GM21367 (cell line): ENCODE measurements around the gene MUC5B.
"Not testable (repeated sequence)": the region's sequence is repeated elsewhere in the genome, so short reads cannot be mapped to it uniquely, and the experiment has no call there.

ENCODE experiments used
- ATAC-seq: cut with Tn5 transposase; IDR thresholded peaks from one replicate; pipeline ENCODE4 v1.9.1; 2021; ENCODE audit not compliant: unreplicated experiment

The MUC5B gene

DNA sequence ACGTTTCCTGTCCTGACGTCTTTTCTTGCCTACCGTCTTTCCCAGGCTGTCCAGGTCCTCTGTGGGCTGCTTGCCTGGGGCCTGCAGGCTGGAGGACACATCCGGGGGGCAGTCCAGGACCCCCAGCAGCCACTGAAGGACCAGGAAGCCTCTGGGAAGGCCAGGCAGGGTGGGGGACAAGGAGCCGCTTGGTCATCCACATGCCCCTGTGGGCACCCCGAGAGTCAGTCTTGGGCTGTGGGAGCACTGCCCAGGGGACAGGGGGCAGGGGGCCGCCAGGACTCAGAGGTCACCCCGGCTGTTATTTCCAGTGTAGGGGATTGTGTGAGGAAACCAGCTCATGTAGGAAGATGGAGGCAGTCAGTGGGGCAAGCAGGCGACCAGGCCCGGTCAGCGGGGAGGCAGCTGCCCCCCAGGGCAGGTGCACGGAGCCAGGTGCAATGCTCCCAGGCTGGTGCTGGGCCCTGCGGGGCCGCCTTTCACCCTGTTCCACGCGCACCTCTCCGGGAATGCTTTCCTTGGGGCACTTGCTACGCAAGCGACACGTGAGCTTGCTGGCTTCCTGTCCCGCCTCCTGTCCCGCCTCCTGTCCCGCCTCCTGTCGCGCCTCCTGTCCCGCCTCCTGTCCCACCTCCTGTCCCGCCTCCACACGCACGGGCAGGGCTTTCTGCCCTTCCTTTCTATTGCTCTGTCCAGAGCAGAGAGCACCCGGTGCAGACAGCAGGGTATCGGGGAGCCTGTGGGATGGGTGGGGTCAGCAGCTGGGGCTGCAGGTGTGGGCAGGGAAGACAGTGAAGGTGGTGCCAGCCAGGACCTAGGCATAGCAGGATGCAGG is 39.5 kb downstream of the MUC5B start:
- ATAC-seq = peak; percentile 65

DNA sequence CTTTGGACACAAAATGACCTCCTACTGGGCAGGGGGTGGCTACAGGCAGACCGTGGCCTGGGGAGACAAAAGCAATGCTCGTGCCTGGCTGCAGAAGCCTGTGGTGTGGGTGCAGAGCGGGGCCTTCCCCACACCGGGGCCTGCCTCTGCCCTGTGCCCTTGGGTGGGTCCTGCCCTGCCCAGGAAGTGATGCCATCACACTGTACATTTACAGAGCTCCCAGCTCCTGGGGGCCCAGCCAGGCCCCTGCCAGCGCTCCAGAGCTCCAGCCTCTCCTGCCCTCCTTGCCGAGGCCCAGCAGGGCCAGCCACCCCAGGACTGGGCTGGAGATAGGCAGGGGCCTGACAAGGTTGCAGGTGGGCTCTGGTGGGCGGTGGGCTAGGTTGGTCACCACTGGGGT is 40.1 kb downstream of the MUC5B start:
- ATAC-seq = no peak

DNA sequence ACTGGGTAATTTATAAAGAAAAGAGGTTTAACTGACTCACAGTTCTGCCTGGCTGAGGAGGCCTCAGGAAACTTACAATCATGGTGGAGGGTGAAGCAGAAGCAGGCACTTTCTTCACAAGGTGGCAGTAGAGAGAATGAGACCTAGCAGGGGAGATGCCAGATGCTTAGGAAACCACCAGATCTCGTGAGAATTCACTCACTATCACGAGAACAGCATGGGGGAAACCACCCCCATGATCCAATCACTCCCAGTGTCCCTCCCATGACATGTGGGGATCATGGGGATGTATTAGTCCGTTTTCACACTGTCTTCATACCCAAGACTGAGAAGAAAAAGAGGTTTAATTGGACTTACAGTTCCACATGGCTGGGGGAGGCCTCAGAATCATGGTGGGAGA is 41.6 kb downstream of the MUC5B start:
- ATAC-seq = not testable (repeated sequence)

DNA sequence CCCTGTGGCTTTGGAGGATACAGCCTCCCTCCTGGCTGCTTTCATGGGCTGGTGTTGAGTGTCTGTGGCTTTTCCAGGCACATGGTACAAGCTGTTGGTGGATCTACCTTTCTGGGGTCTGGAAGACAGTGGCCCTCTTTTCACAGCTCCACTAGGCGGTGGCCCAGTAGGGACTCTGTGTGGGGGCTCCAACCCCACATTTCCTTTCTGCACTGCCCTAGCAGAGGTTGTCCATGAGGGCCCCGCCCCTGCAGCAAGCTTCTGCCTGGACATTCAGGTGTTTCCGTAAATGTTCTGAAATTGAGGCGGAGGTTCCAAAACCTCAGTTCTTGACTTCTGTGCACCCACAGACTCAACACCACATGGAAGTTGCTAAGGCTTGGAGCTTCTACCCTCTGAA is 42.6 kb downstream of the MUC5B start:
- ATAC-seq = not testable (repeated sequence)

DNA sequence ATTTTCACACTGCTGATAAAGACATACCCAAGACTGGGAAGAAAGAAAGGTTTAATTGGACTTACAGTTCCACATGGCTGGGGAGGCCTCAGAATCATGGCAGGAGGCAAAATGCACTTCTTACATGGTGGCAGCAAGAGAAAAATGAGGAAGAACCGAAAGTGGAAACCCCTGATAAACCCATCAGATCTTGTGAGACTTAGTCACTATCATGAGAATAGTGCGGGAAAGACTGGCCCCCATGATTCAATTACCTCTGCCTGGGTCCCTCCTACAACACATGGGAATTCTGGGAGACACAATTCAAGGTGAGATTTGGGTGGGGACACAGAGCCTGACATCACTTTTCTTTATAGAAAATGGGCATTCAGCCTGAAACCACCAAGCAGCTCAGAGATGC is 44.1 kb downstream of the MUC5B start:
- ATAC-seq = not testable (repeated sequence)

DNA sequence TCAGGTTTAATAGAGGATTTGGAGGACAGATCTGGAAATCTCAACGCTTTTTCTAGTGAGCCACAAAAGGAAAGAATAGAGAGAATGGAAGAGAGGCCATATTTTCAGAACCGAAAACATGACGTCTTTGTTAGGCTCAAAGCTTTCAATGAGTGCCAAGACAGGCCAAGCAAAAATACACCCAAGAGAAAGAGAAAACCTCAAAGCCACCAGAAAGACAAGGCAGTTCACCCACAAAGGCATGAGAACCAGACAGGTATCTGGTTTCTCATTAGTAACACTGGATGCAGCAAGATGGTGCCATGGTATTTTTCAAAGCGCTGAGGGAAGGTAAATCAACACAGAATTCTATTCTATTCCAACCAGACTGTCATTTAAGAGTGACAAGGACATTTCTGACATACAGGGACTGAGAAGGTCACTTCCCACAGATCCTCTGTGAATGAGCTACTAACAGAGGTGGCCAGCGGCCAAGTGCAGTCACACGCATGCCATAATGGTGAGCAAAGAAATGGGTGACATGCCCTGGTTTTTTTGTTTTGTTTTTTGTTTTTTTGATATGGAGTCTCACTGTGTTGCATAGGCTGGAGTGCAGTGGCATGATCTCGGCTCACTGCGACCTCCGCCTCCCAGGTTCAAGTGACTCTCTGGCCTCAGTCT is 44.7 kb downstream of the MUC5B start:
- no peak for ATAC-seq

DNA sequence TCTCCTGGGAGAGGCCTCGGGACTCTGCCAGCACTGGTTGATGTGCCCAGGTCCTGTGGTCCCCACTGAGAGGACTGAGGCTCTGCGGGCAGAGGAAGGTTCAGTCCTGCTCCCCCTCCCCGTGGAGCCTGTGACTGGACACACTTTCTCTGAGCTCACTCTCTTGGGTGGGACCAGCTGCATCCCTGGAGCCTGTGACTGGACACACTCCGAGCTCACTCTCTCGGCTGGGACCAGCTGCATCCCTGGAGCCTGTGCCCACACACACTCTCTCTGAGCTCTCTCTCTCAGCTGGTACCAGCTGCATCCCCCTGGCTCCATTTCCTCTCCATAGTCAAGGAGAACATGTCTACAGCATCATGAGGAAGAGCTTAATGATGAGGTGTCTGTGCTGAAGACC is 47.1 kb downstream of the MUC5B start:
- ATAC-seq = no peak

DNA sequence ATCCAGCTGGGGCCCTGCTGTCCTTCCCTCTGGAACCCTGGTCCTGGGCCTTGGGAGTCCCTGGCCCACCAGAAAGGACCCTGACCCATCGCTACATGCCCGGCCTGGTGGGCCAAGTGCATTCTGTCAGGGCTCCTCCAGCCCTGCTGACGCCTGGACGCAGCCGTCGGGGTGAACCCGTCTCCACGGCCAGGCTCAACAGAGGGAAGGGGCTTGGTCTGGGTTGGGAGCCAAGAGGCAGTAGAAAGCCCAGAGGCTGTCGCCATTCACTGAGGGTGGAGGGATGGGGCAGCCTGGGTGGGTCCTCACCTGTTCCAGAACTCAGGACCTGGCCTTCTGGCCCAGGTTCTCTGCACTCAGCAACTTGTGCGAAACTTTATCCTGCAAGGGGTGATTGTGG is 47.6 kb downstream of the MUC5B start:
- ATAC-seq = no peak

DNA sequence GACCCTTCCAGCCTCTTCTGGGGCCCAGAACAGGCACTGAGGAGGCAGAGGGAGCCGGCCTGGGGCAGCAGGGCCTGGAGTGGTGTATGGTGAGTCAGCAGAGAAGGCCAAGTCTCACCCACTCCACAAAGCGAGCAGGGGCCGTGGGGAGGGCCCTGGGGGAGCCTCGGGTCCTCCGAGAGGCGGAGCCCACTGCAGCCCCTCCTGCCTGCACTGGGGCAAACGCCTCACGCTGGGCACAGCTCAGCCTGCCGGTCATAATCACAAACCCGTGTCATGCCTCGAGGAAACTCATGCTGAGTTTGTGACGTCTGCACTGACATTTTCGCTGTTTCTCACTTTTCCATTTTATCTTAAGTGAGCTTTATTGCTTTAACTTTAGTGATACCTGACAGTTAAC is 48.1 kb downstream of the MUC5B start:
- no peak for ATAC-seq

DNA sequence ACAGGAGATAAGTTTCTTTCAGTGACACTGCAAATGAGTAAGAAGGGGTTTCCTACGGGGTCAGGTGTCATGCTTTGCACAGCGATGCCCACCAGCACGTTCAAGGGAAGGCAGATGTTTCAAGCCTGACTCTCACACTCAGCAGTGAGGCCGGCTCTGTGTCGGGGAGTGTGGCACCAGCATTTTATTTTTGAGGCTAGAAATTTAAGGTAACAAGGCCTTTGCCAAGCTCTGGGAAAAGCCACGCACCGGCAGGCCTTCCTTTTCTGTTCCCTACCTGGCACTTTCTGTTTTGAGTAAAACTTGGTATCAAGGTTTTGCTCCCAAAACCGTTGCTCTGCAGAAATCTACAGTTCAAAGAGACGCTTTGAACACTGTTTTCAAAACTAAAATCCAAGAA is 48.5 kb downstream of the MUC5B start:
- ATAC-seq = no peak

DNA sequence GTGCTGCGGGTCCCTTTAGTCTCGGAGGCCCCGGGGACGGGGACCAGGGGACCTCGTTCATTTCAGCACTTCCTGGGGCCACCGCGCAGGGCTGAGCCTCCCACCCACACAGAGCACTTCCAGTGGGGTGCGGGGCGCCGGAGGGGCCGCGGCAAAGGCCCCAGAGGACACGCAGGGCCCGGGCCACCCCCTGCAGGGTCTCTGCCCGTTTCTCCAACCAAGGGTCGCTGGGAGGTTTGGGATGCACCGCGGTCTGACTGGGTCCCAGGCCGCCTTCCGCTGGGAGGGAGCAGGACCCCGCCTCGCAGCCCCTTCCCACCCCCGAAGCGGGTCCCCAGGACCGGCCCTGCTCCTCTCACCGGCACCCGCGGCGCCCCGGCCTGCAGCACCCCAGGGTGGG is 49.1 kb downstream of the MUC5B start:
- ATAC-seq = no peak

DNA sequence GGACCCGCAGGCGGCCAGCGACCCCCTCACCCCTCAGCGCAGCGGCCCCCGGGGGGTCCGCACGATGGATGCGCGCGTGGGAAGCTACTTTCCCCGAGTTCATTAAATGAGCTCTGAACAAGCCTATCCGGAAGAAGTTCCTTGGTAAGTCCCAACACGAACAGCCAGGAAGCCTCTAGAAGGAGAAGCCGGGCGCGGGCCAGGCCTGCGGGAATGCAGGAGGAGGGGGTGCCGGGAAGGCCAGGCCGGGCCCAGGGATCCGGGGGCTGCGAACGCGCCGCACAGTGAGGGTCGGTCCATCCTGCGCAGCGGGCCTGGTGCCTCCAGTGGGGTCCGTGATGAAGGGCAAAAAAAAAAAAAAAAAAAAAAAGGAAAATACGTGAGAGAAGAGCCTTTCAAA is 49.7 kb downstream of the MUC5B start:
- ATAC-seq = no peak

DNA sequence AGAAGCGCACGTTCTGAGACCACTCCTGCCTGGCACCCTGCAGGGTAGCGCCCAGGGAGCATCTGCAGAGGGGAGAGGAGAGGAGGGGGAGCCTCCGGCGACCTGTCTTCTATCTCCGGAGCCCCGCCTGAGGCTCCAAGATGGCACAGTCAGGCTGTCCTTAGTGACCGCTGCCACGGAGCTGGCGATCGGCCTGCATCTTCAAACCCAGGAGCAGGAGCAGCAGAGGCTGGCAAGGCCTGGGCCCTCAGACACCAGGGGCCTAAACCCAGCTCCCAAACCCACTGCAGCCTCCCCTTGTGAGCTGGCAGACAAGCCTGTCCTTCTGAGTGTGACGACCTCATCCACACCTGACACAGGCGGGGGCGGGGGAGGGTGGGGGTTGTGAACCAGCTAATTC is 51.6 kb downstream of the MUC5B start:
- no peak for ATAC-seq

DNA sequence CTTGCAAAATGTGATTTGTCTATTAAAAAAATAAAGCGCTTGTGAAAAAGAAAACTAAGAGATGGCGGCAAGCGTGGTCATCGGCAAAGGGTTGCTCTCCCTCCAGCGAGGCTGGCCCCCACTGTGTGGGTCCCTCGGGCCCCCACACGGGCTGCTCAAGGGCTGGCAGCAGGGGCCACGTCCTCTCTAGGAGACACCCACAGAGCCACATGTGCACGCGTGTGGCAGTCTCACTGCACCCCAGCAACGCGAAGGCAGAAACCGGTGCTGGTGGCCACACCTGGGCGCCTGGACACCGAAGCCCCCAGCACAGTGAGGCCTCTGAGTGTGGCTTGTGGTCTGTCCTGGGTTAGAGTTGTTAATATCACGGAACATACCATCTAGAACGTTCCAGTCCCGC is 52.2 kb downstream of the MUC5B start:
- ATAC-seq = no peak

DNA sequence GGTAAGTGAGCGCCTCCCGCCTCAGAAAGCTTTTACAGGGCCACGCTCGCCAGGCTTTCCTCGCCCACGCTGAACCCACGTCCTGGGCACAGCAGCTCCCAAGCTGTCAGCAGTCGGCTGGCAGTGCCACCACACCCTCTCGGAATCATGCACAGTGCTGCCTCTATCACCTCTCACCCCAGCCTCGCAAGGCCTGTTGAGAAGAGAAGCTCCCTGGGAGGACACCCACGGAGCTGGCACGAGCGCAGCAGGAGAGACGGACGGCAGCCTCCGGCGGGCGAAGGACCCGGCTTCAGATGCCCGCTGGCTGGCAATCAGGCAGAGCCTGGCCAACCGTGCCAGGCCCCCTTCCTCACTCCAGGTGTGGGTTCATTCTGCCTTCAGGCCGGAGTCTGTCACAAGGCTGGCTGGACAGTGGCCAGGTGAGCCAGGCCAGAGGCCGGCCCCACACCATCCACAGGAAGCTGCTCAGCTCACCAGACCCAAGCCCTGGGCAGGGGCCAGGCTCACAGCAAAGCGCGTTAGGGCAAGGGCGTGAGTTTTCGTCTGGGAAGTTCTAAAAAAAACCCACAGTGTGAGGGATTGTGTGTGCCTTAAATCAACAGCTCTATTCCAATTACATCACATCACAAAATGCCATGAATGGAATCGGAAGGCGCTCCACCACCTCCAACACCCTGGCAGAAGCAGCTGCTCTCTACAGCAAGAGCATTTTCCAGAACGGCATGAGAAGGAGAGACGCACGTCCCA is 53.4 kb downstream of the MUC5B start:
- no peak for ATAC-seq

DNA sequence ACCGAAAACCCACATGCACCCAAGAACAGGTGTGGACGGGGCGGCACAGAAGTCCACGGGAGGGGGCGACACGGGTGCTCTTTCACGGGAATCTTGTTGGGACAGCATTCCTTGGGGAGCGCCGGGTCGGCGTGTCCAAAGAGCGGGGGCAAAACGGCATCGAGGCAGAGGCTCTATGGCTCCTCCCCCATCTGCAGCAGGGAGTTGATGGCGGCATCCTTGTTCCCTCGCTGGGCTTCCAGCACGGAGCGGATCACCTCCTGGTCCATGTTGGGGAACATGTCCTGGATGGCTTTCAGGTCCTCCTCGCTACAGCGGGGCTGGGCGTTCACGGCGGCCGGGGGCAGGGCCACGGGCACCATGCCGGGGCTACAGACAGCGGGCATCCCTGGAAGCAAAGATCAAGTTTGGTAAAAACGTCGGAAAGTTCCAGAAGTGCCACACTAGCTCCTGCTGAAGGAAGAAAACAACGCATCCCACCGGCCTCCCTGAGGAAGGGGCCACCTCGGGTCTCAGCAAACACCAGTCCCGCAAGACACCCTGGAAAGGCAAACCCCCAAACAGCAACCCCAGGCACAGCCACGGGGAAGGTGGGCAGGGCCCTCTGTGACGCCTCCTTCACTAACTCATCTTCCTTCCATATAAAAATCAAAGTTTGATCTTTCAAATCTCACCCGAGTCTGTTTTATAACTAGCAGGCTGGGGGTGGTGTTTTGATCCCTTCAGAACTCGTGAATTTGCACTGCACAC is 54.2 kb downstream of the MUC5B start:
- ATAC-seq = no peak

DNA sequence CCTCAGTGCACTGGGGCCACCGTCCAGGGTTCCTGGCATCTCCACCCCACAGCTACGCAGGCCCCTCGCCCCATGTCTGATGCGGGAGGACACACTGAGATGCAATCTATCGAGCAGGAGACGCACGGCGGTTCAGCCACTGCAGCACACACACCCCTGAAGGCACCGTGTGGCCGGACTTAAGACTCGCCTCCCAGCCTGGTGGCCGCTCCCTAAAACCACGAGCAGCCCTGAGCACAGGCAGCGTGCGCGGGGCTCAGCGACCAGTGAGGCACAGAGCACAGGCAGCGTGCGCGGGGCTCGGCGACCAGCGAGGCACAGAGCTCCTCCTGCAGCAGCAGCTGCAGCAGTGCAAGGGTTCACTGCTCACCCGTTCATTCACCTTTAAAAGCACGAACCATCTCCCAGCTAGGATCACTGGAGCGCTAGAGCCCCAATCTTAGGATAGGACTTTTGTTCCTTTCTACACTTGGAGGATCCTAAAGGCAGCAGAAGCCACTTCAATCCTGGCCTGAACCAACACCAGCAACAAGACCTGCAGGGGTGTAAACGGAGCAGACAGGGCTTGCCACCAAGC is 55.2 kb downstream of the MUC5B start:
- ATAC-seq = no peak

DNA sequence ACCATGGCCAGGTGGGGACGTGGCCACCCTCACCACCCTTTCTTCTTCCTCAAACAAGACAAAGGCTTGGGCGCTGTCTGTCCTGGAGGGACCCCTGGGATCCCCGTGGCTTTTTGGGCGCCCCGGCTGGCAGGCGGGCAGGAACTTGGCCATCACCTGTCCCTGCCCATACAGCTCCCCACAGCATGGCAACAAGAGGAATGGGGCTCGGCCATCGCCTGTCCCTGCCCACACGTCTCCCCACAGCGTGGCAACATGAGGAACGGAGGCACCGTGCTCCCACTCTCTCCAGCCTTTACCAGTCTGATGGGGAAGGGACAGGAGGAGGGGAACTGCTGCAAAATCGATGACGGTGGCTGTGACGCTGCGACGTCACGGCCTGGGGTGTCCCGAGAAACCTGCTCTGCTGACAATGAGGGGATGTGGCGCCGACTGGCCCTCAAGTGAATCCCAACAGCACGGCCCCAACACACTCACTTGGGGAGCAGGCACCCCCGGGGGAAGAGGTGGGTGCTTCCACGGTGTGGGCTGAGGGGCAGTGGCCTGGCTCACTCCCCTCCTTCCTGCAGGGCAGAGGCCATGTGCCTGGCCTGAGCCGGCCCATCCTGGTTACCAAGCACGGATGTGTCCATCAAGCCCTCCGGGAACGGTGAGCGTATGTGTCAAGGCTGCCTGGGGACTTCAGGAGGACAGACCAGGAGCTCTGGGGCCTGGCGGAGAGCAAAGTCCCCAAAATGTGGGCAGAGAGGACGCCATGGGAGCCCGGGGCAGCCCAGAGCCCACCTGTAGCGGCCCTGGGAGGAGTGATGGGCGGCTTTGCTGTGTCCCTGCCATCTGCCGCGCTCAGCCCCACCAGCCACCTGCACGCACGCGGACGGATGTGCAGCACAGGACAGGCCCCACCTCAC is 56.2 kb downstream of the MUC5B start:
- ATAC-seq = no peak

DNA sequence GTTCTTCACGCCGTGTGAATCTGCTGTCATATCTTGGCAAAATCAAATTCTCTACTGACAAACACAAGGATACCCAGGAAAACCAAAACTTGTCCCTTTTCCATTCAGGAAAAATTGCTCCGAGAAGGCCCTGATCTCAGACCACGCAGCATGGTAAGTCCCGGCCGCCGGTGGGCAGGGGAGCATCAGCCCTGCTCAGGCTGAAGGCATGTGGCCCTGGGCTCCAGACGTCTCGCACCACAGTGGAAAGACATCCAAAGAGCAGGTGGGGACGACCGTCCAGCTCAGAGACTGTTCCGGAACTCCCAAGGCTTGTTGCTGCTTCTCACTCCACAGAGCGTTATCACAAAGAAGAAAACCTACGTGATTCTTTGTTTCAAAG is 56.8 kb downstream of the MUC5B start:
- ATAC-seq = no peak
